ENCODE measurements around the gene SORL1-AS1.
A peak's percentile ranks its signal among the peaks of the same experiment; 100 is the strongest.
"Not testable (repeated sequence)": the region's sequence is repeated elsewhere in the genome, so short reads cannot be mapped to it uniquely, and the experiment has no call there.

The SORL1-AS1 gene

DNA sequence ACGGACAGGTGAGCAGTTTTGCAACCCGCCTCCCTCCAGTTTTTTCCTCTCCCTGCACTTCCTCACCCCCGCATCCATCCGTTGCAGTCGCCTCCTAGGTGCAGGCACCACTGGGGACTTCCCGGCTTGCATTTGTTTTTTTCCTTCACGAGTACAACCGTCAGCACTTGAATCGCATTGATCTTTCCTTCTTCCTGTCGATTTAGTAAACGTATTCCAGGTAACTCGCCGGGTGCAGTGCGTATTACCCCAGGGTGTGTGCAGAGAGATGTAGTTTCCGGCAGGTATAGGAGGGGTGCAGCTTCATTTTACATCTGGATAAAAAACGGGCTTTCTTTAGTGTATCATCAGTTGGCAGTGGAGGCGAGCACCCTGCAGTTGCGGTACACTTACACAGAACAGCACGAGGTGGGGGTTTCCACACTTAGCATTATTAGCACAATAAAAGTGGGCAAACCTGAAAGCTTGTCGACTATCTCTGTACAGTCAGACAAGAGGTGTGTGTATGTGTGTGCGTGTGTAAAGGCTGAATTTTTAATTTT is at the start of gene SORL1-AS1:
Gene SORL1-AS1 (minus strand): TSS at position 359 of the 542 bp plus-strand sequence.
- DNase-seq = peak in 2 of 4 experiments; percentile 12 to 27

DNA sequence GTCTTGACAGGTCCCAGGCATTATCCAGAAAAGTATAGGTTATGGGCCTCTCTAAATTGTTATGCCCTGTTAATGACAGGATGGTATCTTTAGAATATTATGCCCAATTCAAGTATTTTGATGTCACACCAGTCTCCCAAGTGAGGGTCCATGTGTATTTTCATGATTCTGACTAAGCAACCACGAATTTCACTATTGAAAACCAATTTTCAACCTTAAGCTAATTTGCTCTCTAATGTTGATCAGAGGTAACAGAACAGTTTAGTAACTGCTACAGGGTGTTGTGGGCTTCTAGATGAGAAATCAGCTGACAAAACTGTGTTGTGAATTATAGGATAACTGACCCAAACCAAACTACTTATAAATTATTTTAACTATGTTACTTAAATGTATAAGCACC is 48.0 kb upstream of the SORL1-AS1 start:
- DNase-seq = no peak

DNA sequence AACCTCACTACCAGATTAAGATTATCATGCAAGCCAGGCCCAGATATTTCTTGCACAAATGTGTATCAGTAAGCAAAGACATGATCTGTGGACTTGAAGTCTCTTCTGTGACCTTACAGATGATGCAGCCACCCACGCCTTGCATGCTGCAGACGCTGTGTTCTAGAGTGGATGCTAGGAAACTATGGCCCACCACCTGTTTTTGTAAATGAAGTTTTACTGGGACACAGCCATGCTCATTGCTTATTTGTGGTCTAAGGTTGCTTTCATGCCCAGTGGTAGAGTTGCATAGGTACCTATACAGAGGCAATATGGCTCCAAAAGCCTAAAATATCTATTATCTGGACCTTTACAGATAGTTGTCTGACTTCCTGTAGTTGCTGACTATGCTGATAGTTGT is 47.5 kb upstream of the SORL1-AS1 start:
- no peak for DNase-seq

DNA sequence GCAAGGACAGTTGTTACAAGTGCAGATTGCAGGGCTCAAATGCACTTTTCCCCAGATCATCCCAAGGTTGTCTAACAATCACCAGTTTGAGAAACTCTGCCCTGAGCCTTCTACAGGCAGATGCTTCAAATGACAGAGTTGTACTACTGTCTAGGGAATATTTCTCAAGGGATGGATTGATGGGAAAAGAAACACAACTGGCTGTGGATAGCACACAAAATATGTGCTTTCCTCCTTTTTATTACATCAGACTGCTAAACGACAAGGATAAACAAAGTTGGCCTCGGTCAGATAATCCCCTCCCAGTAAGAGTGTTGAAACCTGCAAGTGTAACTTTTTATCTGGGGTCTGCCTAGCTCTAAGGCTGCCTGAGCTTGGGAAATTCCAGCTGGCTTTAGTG is 46.6 kb upstream of the SORL1-AS1 start:
- DNase-seq = no peak

DNA sequence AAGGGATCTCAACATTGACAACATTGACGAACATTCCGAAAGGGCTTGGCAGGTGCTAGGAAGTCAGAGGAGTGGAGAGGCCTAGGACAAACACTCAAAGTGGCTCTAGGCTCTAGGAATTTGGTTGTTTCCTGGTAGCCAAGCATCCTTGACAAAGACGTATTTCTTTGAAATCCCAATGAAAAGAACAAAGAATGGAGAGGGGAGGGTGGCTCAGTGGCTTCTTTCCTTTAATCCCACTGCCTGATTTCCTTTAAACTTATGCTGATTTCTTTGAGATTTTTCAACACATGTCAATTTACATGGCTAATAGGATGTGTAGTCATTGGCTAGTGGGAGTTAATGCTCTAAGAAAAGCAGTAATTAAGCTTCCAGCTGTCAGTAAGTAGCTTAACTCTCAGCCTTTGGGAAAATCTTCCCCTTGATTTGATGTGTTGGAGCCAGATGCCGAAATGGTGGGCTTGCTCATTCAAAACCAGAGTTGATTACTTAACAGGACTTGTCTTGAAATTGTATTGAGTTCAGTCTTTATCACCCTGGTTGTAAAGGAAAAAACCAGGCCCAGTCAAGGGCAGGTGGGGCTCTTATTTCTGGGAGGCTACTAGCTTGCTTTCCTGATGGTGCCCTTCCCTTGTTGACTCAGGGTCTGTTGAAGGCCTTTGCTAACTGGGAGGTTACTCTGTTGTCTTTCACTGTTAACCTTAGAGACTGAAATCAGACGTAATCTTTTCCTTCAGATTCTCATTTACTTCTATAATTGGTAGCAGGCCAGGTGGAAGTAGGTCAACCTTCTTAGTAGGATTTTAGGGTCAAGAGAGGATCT is 44.6 kb upstream of the SORL1-AS1 start:
- no peak for DNase-seq

DNA sequence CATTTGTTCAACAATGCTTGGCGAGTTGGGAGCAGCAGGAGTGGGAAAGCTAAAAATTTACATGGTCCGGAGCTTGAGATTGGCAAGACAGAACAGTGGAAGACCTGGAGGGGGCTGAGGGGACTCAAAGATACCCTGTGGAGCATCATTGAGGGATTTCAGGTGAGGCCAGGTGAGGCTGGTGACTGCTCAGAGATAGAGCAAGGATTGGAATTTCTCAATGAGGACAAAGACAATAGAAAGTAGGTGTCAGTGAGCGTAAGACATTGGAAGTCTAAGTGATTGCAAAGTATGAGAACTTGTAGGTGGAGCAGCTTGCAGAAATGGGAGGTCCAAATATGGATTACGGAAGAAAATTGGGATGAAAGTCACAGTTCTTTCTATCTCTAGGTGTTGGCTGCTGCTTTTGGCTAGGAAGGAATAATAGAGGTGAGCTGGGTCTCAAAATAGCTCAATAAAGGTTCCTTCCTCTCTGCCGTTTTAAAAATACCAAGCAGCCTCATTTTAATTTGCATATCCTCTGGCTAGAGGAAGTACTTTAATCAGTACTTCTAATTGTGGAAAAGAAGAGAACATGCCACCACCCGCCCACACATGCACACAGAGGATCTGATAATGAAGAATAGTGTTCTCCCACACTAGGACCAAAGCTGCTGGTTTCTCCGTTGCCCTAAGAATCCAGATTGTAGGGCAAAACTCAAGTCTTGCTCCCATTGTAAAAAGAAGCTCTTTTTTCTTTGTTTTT is 41.8 kb upstream of the SORL1-AS1 start:
- DNase-seq = no peak

DNA sequence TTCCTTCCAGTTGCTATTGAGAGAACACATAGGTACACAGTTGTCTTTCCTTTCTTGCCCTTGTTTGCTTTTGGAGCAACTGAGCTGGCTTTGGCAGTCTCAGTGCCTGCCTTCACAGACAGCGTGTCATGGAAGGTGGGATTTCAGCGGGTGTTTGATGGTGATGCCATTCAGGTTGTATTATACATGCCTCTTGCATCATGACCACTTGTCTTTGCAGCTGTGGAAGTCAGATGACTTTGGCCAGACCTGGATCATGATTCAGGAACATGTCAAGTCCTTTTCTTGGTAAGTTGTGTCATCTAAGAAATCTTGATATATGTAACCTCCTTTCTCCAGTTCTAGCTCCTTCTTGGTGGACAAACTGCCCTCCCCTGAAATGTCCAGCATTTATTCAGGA is 37.1 kb upstream of the SORL1-AS1 start:
- no peak for DNase-seq

DNA sequence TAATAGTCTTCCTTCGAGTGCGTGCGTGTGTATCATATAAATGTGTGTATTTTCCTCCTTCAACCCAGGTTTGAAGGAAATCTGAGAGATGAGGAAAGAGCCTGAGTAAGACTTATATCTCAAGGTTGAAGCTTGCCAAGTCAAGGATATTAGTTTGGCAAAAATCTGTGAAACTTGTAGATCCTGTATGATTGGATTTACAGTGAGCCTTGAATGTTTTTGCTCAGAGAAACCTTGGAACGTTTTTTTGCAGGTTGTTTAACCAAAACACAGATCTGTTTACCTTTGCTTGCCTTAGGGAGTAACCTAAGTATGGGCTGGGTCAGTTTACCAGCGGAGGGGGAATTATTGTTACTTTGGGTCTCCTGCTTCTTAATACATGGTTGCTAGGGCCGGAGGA is 35.9 kb upstream of the SORL1-AS1 start:
- DNase-seq = no peak

DNA sequence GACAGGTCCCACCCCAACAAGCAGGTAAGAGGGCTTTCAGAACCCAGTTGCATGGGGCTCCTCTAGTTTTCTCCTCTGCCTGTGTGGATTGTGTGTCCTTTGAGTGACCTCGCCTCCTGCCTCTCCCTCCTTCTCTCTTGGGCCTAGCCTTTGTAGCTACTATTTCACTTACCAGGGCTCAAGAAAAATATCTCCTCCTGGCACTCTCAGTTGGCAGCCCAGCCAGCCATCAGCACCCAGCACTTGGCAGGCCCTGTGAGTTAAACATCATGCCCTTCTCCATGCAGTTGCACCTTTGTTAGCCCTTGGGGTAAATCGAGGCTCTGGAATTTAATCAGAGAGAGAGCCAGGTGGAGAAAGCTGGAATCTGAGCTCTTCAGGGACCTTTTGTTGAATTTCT is 35.4 kb upstream of the SORL1-AS1 start:
- DNase-seq = no peak

DNA sequence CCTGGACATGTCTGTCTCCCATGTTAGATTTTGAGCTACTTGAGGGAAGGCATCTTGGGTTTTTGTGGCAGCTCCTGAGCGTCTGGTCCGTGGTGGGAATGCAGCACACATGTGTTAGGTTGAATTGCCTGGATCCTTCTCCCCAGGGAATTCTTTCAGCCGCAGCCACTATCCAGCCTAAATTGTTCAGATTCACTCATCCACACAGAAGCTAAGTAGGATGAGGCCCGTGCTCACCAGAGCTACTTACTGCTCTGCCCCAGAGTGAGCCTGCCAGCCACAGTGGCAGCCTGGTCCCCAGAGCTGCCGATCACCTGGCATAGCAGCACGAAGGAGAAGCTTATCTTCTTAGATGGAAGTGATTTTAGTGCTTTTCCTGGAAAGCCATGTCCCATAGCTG is 34.4 kb upstream of the SORL1-AS1 start:
- DNase-seq = no peak

DNA sequence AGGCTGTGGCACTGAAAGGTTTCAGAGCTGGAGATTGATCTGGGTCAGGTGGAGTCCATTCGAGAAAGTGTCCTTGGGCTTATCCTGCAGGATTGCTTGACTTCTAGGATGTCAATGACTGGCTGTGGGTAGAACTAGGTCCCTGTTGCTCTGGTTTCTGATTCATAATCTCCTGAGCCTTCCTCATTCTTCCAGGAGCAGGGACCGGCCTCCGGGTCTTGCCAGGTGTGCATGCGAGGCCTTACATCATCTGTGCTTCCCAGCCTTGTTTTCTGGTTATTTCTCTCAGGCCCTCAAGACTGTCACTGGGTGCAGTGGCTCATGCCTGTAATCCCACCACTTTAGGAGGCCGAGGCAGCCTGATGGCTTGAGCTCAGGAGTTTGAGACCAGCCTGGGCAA is 33.3 kb upstream of the SORL1-AS1 start:
- DNase-seq = no peak

DNA sequence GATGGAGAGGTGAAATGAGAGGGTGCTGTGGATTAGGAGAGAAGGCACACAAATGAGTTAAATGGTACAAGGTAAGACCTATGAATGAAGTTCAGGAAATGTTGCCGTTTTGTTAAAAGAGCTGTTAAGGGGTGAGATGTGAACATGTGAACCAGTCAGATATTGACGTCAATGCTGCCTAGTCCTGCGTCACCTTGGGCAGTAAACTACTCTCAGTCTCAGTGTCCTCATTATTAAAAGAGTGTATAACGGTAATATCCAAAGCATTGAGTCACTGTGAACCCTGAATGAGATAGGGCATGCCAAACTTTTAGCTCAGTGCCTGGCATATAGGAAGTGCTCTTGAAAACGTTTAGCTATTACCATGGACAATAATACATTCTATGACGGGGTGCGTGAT is 32.4 kb upstream of the SORL1-AS1 start:
- DNase-seq = no peak

DNA sequence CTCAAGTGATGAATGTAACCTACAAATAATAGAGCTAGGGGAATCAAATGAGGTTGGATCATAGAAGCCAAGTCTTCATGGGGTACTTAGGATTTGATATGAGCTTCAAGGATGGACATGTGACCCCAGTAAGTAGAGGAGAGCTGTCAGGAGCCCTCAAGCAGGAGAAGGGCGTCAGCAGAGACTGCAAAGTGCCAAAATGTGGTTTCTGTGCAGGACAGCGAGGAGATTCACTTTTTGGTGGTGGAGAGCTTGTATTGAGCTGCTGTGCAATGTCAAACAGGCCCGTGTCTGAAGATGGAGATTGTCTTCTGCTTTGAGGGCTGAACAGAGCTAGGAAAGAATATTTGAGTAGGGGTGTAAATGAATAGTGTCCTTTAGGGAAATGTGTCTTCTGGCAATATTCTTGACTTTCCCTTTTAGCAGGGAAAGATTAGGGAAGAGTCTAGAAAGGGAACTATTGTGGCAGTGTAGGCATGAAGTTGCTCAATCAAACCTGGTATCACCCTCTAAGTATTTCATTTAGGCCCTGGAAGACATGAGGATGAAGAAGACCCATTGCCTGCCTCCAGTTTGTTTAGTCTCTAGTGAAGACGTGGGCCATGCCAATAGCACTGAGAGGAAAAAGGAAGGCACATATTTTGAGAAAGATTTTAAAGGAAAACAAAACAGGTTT is 31.2 kb upstream of the SORL1-AS1 start:
- DNase-seq = no peak

DNA sequence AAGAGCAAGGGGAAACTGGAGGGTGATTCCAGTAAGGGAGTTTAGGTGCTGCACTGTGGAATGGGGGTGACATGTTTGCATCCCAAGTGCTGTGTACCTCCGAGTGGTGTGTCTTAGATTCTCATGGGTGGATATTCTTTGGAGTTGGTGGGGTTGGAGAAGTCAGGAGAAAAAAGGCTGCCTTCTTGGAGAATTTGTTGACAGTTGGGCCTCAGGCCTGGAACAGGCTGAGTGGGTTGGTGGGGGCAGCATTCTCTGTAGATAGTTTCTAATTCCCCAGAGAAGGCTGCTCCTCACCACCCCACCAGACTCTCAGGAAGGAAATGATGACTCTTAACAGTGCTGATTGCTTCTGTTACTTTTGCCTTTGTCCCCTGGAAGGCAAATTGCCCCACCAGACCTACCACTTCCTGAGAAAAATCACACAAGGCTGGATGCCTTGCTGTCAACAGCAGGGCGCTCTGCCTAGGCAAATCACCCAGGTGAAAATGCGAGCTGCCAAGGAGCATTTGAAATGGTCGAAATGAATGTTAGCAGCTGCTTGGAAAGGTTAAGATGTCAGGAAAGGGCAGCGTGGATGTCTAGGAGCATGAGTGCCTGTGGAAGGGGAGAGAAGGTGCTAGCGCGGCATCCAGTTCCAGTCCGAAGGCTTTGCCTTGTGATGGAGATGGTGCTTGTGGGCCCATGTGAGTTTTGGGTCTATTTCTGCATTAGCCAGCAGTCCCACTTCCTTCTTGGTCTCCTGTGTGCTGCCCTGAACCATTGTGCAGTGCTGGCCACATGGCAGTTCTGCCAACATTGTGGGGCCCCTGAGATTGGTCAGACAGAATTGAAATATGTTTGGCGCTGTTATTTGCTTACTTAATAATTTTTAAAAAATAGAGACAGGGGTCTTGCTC is 29.7 kb upstream of the SORL1-AS1 start:
- no peak for DNase-seq

DNA sequence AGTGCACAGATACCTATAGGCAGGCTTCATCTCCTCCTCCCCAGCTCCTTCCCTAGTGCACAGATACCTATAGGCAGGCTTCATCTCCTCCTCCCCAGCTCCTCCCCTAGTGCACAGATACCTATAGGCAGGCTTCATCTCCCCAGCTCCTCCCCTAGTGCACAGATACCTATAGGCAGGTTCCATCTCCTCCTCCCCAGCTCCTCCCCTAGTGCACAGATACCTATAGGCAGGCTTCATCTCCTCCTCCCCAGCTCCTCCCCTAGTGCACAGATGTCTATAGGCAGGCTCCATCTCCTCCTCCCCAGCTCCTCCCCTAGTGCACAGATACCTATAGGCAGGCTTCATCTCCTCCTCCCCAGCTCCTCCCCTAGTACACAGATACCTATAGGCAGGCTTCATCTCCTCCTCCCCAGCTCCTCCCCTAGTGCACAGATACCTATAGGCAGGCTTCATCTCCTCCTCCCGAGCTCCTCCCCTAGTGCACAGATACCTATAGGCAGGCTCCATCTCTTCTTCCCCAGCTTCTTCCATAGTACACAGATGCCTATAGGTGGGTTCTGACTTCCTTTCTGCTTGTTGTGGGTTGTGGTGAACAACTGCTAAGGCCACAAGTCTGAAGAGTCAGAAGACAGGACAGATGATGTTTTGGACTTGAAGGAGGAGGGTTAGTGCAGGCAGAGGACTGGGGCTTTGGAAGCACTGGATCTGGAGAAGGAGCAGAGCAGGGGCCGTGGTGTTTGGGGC is 28.9 kb upstream of the SORL1-AS1 start:
- DNase-seq = not testable (repeated sequence)

DNA sequence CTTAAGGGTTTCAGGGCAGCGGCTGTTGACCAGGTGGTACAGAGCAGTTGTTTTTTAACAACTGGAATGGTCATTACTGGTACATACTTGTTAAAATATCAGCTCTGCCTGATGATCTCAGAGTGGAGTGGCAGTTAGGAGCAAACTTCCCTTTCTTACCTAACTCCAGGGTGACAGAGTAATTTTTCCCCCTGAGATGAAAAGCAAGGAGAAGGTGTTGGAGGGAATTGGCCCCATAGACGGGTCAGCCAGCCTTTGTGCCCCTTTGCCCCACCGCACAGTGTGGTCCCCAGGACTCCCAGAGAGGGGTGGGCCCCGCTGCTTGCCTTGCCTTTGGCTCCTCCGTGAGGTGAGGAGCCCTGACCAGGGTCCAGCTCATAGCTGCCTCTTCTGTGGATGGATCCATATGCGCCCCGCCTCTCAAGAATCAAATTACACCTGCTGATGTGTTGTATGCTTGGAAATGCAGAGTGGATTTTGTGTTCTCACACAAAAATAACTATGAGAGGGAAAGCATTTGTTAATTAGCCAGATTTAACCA is 27.0 kb upstream of the SORL1-AS1 start:
- DNase-seq = no peak

DNA sequence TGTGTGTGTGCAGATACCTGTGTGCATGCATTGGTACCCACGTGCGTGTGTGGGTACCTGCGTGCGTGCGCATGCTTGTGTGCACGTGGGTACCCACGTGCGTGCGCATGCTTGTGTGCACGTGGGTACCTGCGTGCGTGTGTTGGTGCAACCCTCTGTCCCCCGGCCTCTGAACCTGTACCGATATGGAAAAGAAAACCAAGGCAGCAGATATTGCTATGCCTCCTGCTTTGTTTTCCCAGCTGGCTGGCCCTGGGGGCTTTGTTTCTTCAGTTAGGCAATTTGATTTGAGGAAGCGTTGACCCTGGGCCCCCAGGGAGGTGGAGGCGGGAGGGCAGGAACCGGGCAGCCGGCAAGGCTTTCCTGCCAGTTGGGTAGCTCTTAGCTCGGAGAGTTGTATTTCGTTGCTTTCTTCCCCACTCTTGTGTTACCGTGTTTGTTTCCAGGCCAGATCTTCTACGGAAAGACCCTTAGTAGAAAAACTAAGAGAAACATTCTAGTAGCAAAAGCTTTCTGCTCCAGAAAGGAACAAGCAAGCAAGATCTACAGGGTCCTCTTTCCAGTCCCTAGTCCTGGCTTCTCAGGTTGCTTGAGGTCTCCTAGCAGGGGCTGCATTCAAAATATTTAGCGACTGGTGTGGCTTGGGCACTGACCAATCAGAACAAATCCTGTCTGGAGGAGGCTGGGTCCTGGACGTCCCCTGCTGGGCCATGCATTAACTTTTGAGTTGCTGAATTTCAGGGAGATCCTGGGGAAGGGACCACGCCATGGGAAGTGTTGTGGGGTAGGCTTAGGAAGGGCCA is 26.3 kb upstream of the SORL1-AS1 start:
- no peak for DNase-seq

DNA sequence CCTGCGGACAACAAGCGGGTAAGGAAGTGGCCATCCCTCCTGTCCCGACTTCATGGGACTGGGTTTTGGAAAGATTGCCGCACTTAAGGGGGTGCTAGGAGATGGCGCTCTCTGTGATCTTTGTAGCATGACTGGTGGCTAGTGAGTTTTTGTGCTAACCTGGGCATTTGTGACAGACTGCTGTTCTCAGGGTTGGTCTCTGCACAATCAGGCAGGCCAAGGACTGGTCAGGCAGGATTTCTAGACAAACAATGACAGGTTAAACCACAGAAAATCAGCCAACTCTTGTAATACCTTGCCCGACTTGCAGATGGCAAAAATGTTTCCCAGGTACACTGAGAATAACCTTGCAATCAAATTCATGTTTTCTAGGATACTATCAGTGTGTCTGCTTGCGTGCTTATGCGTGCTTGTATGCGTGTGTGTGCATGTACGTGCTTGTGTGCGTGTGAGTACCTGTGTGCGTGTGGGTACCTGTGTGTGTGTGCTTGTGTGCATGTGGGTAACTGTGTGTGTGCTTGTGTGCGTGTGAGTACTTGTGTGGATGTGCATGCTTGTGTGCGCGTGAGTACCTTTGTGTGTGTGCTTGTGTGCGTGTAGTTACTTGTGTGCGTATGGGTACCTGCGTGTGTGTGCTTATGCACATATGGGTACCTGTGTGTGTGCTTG is 25.6 kb upstream of the SORL1-AS1 start:
- DNase-seq = no peak

DNA sequence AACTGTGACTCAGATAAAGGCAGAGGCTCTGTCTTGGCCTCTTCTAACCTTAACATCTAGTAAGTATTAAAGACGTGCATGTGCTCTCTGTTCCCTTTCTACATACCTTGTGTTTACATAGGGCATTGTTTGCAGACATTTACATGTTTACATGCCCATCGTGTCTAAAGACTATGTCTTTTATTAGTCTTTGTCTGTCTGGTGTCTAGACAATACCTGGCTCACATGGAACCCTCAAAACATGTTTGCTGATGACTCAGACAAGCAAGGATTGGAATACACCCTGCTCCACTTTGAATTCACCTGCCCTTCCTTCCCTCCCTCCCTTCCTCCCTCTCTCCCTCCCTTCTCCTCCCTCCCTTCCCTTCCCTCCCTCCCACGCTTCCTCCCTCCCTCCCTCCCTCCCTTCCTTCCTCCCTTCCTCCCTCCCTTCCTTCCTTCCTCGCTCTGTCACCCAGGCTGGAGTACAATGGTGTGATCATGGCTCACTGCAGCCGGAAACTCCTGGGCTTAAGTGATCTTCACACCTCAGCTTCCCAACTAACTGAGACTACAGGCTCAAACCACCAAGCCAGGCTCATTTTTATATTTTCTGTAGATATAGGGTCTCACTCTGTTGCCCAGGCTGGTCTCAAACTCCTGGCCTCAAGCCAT is 23.7 kb upstream of the SORL1-AS1 start:
- DNase-seq = no peak
